ENCODE results near the gene ATF7IP2. TPM values are rescaled to one million over a fixed set of nuclear protein-coding genes. Genes with fewer than 3 reads are reported as not detected.
"Not testable (repeated sequence)": the region's sequence is repeated elsewhere in the genome, so short reads cannot be mapped to it uniquely, and the experiment has no call there.

ATF7IP2 gene
- total RNA-seq, 1 donor = 33.9 TPM

- no peak for DNase-seq (ENCODE audit: low read depth in 2 of 3, low spot score in 2 of 3)
Observed at GRCh38 chr16:10371592-10371991, 14.3 kb upstream of the ATF7IP2 start.

- no peak for DNase-seq (ENCODE audit: low read depth in 2 of 3, low spot score in 2 of 3)
Observed at GRCh38 chr16:10373556-10373955, 12.3 kb upstream of the ATF7IP2 start.

GRCh38 chr16:10376229-10376628 lies 9.6 kb upstream of the ATF7IP2 start:
- no peak for DNase-seq (ENCODE audit: low read depth in 2 of 3, low spot score in 2 of 3)

GRCh38 chr16:10383626-10384025 lies 2.2 kb upstream of the ATF7IP2 start:
- no peak for DNase-seq (ENCODE audit: low read depth in 2 of 3, low spot score in 2 of 3)

GRCh38 chr16:10386517-10387100 lies 748 bp downstream of the ATF7IP2 start:
- peak in 2 of 3 donors; percentile 9 to 43 for DNase-seq (ENCODE audit: low read depth in 2 of 3, low spot score in 2 of 3)

- DNase-seq (ENCODE audit: low read depth in 2 of 3, low spot score in 2 of 3) = no peak
Observed at GRCh38 chr16:10387188-10387617, 1.3 kb downstream of the ATF7IP2 start.

GRCh38 chr16:10388988-10389387 lies 3.1 kb downstream of the ATF7IP2 start:
- DNase-seq (ENCODE audit: low read depth in 2 of 3, low spot score in 2 of 3) = peak in 1 of 3 donors; percentile 9

GRCh38 chr16:10390330-10390729 lies 4.5 kb downstream of the ATF7IP2 start:
- DNase-seq (ENCODE audit: low read depth in 2 of 3, low spot score in 2 of 3) = no peak

- no peak for DNase-seq (ENCODE audit: low read depth in 2 of 3, low spot score in 2 of 3)
Observed at GRCh38 chr16:10390867-10391266, 5.0 kb downstream of the ATF7IP2 start.

GRCh38 chr16:10391339-10391738 lies 5.5 kb downstream of the ATF7IP2 start:
- DNase-seq (ENCODE audit: low read depth in 2 of 3, low spot score in 2 of 3) = no peak

GRCh38 chr16:10402975-10403374 lies 17.1 kb downstream of the ATF7IP2 start:
- DNase-seq (ENCODE audit: low read depth in 2 of 3, low spot score in 2 of 3) = no peak

GRCh38 chr16:10405386-10405939 lies 19.6 kb downstream of the ATF7IP2 start:
- DNase-seq (ENCODE audit: low read depth in 2 of 3, low spot score in 2 of 3) = no peak

GRCh38 chr16:10408824-10409381 lies 23.0 kb downstream of the ATF7IP2 start:
- peak in 1 of 3 donors; percentile 60 for DNase-seq (ENCODE audit: low read depth in 2 of 3, low spot score in 2 of 3)

- DNase-seq (ENCODE audit: low read depth in 2 of 3, low spot score in 2 of 3) = not testable (repeated sequence)
Observed at GRCh38 chr16:10409713-10410112, 23.9 kb downstream of the ATF7IP2 start.

GRCh38 chr16:10410469-10410868 lies 24.6 kb downstream of the ATF7IP2 start:
- no peak for DNase-seq (ENCODE audit: low read depth in 2 of 3, low spot score in 2 of 3)

- no peak for DNase-seq (ENCODE audit: low read depth in 2 of 3, low spot score in 2 of 3)
Observed at GRCh38 chr16:10412935-10413601, 27.2 kb downstream of the ATF7IP2 start.

- peak in 1 of 3 donors; percentile 17 for DNase-seq (ENCODE audit: low read depth in 2 of 3, low spot score in 2 of 3)
Observed at GRCh38 chr16:10418204-10418603, 32.3 kb downstream of the ATF7IP2 start.

- DNase-seq (ENCODE audit: low read depth in 2 of 3, low spot score in 2 of 3) = no peak
Observed at GRCh38 chr16:10419701-10420100, 33.8 kb downstream of the ATF7IP2 start.

- DNase-seq (ENCODE audit: low read depth in 2 of 3, low spot score in 2 of 3) = no peak
Observed at GRCh38 chr16:10421596-10421995, 35.7 kb downstream of the ATF7IP2 start.

- DNase-seq (ENCODE audit: low read depth in 2 of 3, low spot score in 2 of 3) = no peak
Observed at GRCh38 chr16:10428433-10429168, 42.7 kb downstream of the ATF7IP2 start.

GRCh38 chr16:10429299-10429969 lies 43.6 kb downstream of the ATF7IP2 start:
- not testable (repeated sequence) for DNase-seq (ENCODE audit: low read depth in 2 of 3, low spot score in 2 of 3)

All from hematopoietic multipotent progenitor cell (in vitro differentiated cells).